H9 (cell line): ENCODE measurements around the gene POLD3. TPM values are rescaled to one million over a fixed set of nuclear protein-coding genes. Genes with fewer than 3 reads are reported as not detected.

Experiments
- DNase-seq: peaks from one replicate; pipeline ENCODE4 v3.0.0-alpha.2; 2017
- H2AFZ ChIP-seq: one replicate; pipeline ENCODE4 v1.6.1; 2013; ENCODE audit warnings: mild to moderate bottlenecking, low read length, control low read depth, moderate library complexity
- H2AK5ac ChIP-seq: 2 replicates; pipeline ENCODE4 v1.6.1; 2013; ENCODE audit warnings: low read length, control low read depth, mixed read lengths; ENCODE audit not compliant: insufficient read length
- H2BK120ac ChIP-seq: one replicate; pipeline ENCODE4 v1.6.1; 2013; ENCODE audit warnings: low read depth, mild to moderate bottlenecking, low read length, control low read depth, inconsistent platforms; ENCODE audit not compliant: poor library complexity, severe bottlenecking
- H2BK12ac ChIP-seq: 2 replicates; pipeline ENCODE4 v1.6.1; 2013; ENCODE audit warnings: low read length, control low read depth, mixed read lengths, low read depth; ENCODE audit not compliant: insufficient read length
- H2BK15ac ChIP-seq: 2 replicates; pipeline ENCODE4 v1.6.1; 2013; ENCODE audit warnings: low read depth, low read length, control low read depth
- H2BK20ac ChIP-seq: one replicate; pipeline ENCODE4 v1.6.1; 2013; ENCODE audit warnings: low read depth, mild to moderate bottlenecking, low read length, control low read depth, inconsistent platforms; ENCODE audit not compliant: poor library complexity, severe bottlenecking
- H2BK5ac ChIP-seq: 2 replicates; pipeline ENCODE4 v1.6.1; 2013; ENCODE audit warnings: low read length, control low read depth, mixed read lengths; ENCODE audit not compliant: insufficient read length
- H3K14ac ChIP-seq: 2 replicates; pipeline ENCODE4 v1.6.1; 2013; ENCODE audit warnings: low read length, control low read depth; ENCODE audit not compliant: insufficient read depth
- H3K18ac ChIP-seq: 2 replicates; pipeline ENCODE4 v1.6.1; 2013; ENCODE audit warnings: low read depth, mild to moderate bottlenecking, mixed read lengths, low read length, control low read depth; ENCODE audit not compliant: insufficient read length
- H3K23ac ChIP-seq: 2 replicates; pipeline ENCODE4 v1.6.1; 2013; ENCODE audit warnings: low read length, control low read depth, mixed read lengths, low read depth; ENCODE audit not compliant: insufficient read length
- H3K23me2 ChIP-seq: 2 replicates; pipeline ENCODE4 v1.6.1; 2013; ENCODE audit warnings: low read depth, mild to moderate bottlenecking, mixed read lengths, low read length, control low read depth; ENCODE audit not compliant: insufficient read length, poor library complexity, severe bottlenecking
- H3K27ac ChIP-seq: 2 replicates; pipeline ENCODE4 v1.5.1; 2013; ENCODE audit warnings: low read length, control low read depth, mixed read lengths, low read depth; ENCODE audit not compliant: insufficient read length
- H3K27me3 ChIP-seq: 2 replicates; pipeline ENCODE4 v1.6.1; 2013; ENCODE audit warnings: low read length, control low read depth, inconsistent platforms; ENCODE audit not compliant: insufficient read depth
- H3K4ac ChIP-seq: 2 replicates; pipeline ENCODE4 v1.6.1; 2013; ENCODE audit warnings: low read depth, mild to moderate bottlenecking, control low read depth, inconsistent platforms, low read length, moderate library complexity
- H3K4me1 ChIP-seq: 2 replicates; pipeline ENCODE4 v1.6.1; 2013; ENCODE audit warnings: low read length, control low read depth, inconsistent platforms; ENCODE audit not compliant: insufficient read depth
- H3K4me2 ChIP-seq: 2 replicates; pipeline ENCODE4 v1.6.1; 2013; ENCODE audit warnings: low read length, control low read depth, mixed read lengths; ENCODE audit not compliant: insufficient read length, insufficient read depth
- H3K56ac ChIP-seq: 2 replicates; pipeline ENCODE4 v1.6.1; 2013; ENCODE audit warnings: low read depth, mild to moderate bottlenecking, mixed read lengths, low read length, control low read depth; ENCODE audit not compliant: insufficient read length
- H3K79me1 ChIP-seq: 2 replicates; pipeline ENCODE4 v1.6.1; 2013; ENCODE audit warnings: low read depth, mild to moderate bottlenecking, moderate library complexity, low read length, control low read depth, inconsistent platforms; ENCODE audit not compliant: insufficient read depth, poor library complexity, severe bottlenecking
- H3K79me2 ChIP-seq: 2 replicates; pipeline ENCODE4 v1.6.1; 2013; ENCODE audit warnings: low read length, control low read depth, inconsistent platforms; ENCODE audit not compliant: insufficient read depth
- H3K9ac ChIP-seq: 2 replicates; pipeline ENCODE4 v1.6.1; 2013; ENCODE audit warnings: low read length, control low read depth, mixed read lengths; ENCODE audit not compliant: insufficient read length; ENCODE audit errors: extremely low read depth
- H3K9me3 ChIP-seq: one replicate; pipeline ENCODE4 v1.6.1; 2013; ENCODE audit warnings: low read depth, low read length, inconsistent platforms; ENCODE audit not compliant: control insufficient read depth
- H3T11ph ChIP-seq: one replicate; pipeline ENCODE4 v1.6.1; 2013; ENCODE audit warnings: mild to moderate bottlenecking, low read length, control low read depth, inconsistent platforms
- H4K20me1 ChIP-seq: one replicate; pipeline ENCODE4 v1.6.1; 2013; ENCODE audit not compliant: control insufficient read depth, insufficient read length, insufficient read depth
- H4K5ac ChIP-seq: 2 replicates; pipeline ENCODE4 v1.6.1; 2013; ENCODE audit warnings: low read depth, mild to moderate bottlenecking, mixed read lengths, low read length, control low read depth; ENCODE audit not compliant: insufficient read length
- H4K8ac ChIP-seq: replicated peaks from 2 replicates; pipeline ENCODE4 v1.6.1; 2013; ENCODE audit warnings: low read length, control low read depth, mixed read lengths, low read depth; ENCODE audit not compliant: insufficient read length
- H4K91ac ChIP-seq: 2 replicates; pipeline ENCODE4 v1.6.1; 2013; ENCODE audit warnings: low read depth, mild to moderate bottlenecking, moderate library complexity, mixed read lengths, low read length, control low read depth; ENCODE audit not compliant: insufficient read length
- H3K27ac Mint-ChIP-seq, 3 experiments: 2 replicates in 2 of 3; 3 replicates in 1 of 3; pipeline ENCODE4 v1.8.0; 2020 to 2021; ENCODE audit warnings: mixed read lengths in 3 of 3, mild to moderate bottlenecking in 1 of 3, moderate library complexity in 1 of 3
- H3K27me3 Mint-ChIP-seq: 2 replicates; pipeline ENCODE4 v1.8.0; 2021; ENCODE audit warnings: low read depth, mild to moderate bottlenecking, moderate library complexity, mixed read lengths
- H3K36me3 Mint-ChIP-seq, 3 experiments: 2 replicates in 2 of 3; 3 replicates in 1 of 3; pipeline ENCODE4 v1.8.0; 2020 to 2021; ENCODE audit warnings: low read depth in 3 of 3, mixed read lengths in 3 of 3; ENCODE audit not compliant: insufficient read depth in 1 of 3
- H3K4me1 Mint-ChIP-seq, 2 experiments: 2 replicates each; pipeline ENCODE4 v1.8.0; 2020; ENCODE audit warnings: mixed read lengths in 2 of 2
- H3K4me3 Mint-ChIP-seq, 2 experiments: 2 replicates in 1 of 2; 3 replicates in 1 of 2; pipeline ENCODE4 v1.8.0; 2020 to 2021; ENCODE audit warnings: mild to moderate bottlenecking in 2 of 2, mixed read lengths in 2 of 2, moderate library complexity in 1 of 2
- H3K9me3 Mint-ChIP-seq, 2 experiments: 2 replicates in 1 of 2; 3 replicates in 1 of 2; pipeline ENCODE4 v1.8.0; 2020; ENCODE audit warnings: mild to moderate bottlenecking in 2 of 2, mixed read lengths in 2 of 2, moderate library complexity in 1 of 2
- WGBS: extraction: QIAGEN DNeasy Blood & Tissue Kit; methylation state at CpG from one replicate; pipeline ENCODE4 v1.1.7; 2013; ENCODE audit warnings: missing lambda C conversion rate, low lambda C conversion rate, mixed read lengths; ENCODE audit not compliant: insufficient read length; ENCODE audit errors: extremely low coverage; 5-methylcytosine and 5-hydroxymethylcytosine counted together
- total RNA-seq: library from RNA; stranded (reverse); gene quantifications from 2 replicates; pipeline ENCODE4 v1.2.1, GENCODE V29; 2021
- TF ChIP-seq, protein P1 (sequence below): fragments of 200-600 bp; sonication (generic); conservative IDR thresholded peaks from 3 replicates; pipeline ENCODE4 v1.8.0; 2021; ENCODE audit warnings: antibody characterized with exemption, mild to moderate bottlenecking

The POLD3 gene
- total RNA-seq, 1 experiment from 2014 or later: 34.1 TPM

DNA sequence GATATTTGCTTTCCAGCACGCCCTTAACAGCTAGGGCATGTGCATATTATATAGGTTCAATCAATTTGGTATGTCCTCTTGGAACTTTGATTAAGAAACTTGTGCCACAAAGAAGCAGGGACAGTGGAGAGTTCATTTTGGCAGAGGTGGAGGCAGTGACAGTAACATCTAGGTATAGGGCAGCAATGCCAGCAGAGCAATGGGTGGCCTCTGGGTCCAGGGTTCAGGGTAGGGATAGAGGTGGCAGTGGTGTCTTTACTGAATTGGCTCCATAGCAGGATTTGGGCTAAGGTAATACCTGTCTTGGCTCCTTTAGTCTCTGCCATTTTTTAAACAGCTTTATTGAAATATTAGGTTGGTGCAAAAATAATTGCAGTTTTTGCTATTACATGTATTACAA lies 24.4 kb upstream of the POLD3 start:
- no peak for DNase-seq
- Histone ChIP-seq H2BK12ac (no peak overlapping the region), H3K4me2 (no peak overlapping the region), H4K91ac (no peak overlapping the region), H3K23ac (no peak overlapping the region), H2BK15ac (no peak overlapping the region), H3K4me1 (no peaks in the 10 kb centered on the region), H3T11ph (no peak overlapping the region), H3K9ac (no peak overlapping the region), H4K8ac (no peak overlapping the region), H3K27me3 (no peaks in the 10 kb centered on the region), H2AFZ (no peak overlapping the region), H2BK20ac (no peak overlapping the region), H2AK5ac (no peak overlapping the region), H3K27ac (no peak overlapping the region), H3K4ac (no peak overlapping the region), H2BK5ac (no peak overlapping the region), H3K9me3 (no peaks in the 10 kb centered on the region), H3K79me2 (no peaks in the 10 kb centered on the region), H3K79me1 (no peaks in the 10 kb centered on the region), H3K18ac (no peak overlapping the region), H3K23me2 (no peaks in the 10 kb centered on the region), H3K14ac (no peak overlapping the region), H4K5ac (no peak overlapping the region), H2BK120ac (no peak overlapping the region), H3K56ac (no peak overlapping the region), H4K20me1 (no peaks in the 10 kb centered on the region)
- Mint-ChIP-seq H3K9me3 (no peaks in the 10 kb centered on the region), H3K36me3 (no peaks in the 10 kb centered on the region), H3K27ac (no peak overlapping the region), H3K4me3 (no peak overlapping the region), H3K4me1 (no peaks in the 10 kb centered on the region), H3K27me3 (no peaks in the 10 kb centered on the region)
- TF ChIP-seq, protein P1, sequence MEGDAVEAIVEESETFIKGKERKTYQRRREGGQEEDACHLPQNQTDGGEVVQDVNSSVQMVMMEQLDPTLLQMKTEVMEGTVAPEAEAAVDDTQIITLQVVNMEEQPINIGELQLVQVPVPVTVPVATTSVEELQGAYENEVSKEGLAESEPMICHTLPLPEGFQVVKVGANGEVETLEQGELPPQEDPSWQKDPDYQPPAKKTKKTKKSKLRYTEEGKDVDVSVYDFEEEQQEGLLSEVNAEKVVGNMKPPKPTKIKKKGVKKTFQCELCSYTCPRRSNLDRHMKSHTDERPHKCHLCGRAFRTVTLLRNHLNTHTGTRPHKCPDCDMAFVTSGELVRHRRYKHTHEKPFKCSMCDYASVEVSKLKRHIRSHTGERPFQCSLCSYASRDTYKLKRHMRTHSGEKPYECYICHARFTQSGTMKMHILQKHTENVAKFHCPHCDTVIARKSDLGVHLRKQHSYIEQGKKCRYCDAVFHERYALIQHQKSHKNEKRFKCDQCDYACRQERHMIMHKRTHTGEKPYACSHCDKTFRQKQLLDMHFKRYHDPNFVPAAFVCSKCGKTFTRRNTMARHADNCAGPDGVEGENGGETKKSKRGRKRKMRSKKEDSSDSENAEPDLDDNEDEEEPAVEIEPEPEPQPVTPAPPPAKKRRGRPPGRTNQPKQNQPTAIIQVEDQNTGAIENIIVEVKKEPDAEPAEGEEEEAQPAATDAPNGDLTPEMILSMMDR: no peak
- WGBS: no CpG with 5 or more reads among the region's 1 CpG
